ENCODE data around the gene ZSCAN22. TPM values are rescaled to one million over a fixed set of nuclear protein-coding genes. Genes with fewer than 3 reads are reported as not detected.

The ZSCAN22 gene
- total and polyA plus RNA-seq, 2 donors (not counting 3 experiments of a cell fraction or from before 2014, with no cell fraction given) = 3.6 to 3.7 TPM

DNA sequence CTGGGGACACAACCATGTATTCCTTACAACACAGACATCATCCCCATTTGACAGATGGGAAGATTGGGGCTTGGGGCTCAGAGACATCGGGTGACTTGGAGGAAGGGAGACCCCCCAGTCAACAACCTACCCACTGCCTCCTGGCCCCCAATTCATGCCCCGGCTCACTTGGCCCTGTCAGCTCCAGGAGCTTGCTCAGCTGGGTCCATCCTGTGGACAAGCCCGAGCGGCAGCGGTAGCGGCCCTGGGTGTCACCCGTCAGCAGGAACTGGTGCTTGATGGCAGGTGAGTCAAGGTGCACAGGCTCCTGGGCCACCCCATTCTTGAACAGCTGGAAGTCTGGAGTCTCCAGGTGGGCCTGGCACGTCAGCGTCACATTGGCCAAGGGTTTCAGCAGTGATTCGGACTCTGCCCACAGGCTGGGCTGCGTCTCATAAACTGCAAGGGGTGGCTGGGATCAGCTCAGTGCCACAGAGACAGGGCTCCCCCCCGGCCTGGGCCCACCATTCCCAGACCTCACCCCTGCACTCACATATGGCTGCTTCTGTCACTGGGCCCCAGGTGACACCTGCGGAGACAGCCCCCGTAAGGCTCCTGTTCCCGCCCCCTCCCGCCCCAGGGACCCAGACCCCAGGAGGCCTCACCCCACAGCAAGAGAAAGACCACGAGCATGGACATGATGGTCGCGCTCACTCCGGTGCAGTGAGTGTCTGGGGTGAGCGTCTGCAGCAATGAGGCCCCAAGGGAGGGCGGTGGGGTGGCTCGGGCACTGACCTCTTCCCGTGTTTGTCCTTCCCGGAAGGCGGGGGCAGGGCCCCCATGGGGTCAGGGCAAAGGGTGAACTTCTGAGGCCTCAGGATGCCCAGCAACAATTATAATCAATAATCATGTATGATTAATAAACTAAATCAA lies 26.2 kb downstream of the ZSCAN22 start, which contains the start of gene A1BG:
TSS of gene A1BG (minus strand) at position 733 of the 912 bp plus-strand sequence. CDS start at position 678, 55 bp downstream.
- TF ChIP-seq POLR2A (IDR thresholded peaks at IDR 0.05; ENCODE audit: low read depth, low read length) = no peak
- no peak for TF ChIP-seq EZH2 (IDR thresholded peaks at IDR 0.05; ENCODE audit: borderline replicate concordance, low read depth, low read length, severe bottlenecking)
- H3K4me3 ChIP-seq (replicated peaks in 1 of 3; ENCODE audit: insufficient read depth in 1 of 3, low read depth in 1 of 3, low read length in 3 of 3) = no peak within 1 kb of the TSS
- no peak for DNase-seq (ENCODE audit: low read depth, low spot score)
- peaks cover 10% of the 10 kb centered on the region for H3K4me1 ChIP-seq (ENCODE audit: control insufficient read depth, extremely low read depth, insufficient read depth, low read length)
- H3K27me3 ChIP-seq (ENCODE audit: control insufficient read depth in 2 of 2, insufficient read depth in 2 of 2, low read length in 2 of 2) = peaks cover 30 to 51% of the 10 kb centered on the region in 2 experiments
- ChIA-PET CTCF (no interaction called here), POLR2A (no interaction called here)
- H3K4me2 ChIP-seq (ENCODE audit: insufficient read depth, low read length) = no peak within 1 kb of the TSS
- H3K27ac ChIP-seq (ENCODE audit: insufficient read depth, low read depth, low read length) = no peak within 1 kb of the TSS
- H3K9me3 ChIP-seq (replicated peaks; ENCODE audit: control insufficient read depth, insufficient read depth, low read length) = no peaks in the 10 kb centered on the region
- H2AFZ ChIP-seq (ENCODE audit: low read depth, low read length) = no peak within 1 kb of the TSS
- no TSS peak for BruUV-seq (replicated peaks)
- no peaks in the 10 kb centered on the region for H3K79me2 ChIP-seq (ENCODE audit: control insufficient read depth, insufficient read depth, low read length)
- H3K9me1 ChIP-seq (replicated peaks; ENCODE audit: control insufficient read depth, extremely low read depth, insufficient read depth, low read length) = no peaks in the 10 kb centered on the region
- dilution Hi-C loops (cut with MboI; ENCODE audit: extremely low pct_ligation_motif_present, low sequenced_read_pairs) (no loop called here), intact Hi-C loops (cut with micrococcal nuclease) (no loop called here)
- FAIRE-seq = no peak
- no peak within 1 kb of the TSS for H3K9ac ChIP-seq (replicated peaks; ENCODE audit: extremely low read depth, insufficient read depth, low read length)
- no peaks in the 10 kb centered on the region for H4K20me1 ChIP-seq (replicated peaks; ENCODE audit: control insufficient read depth, extremely low read depth, insufficient read depth, low read length)
- H3K36me3 ChIP-seq (ENCODE audit: control insufficient read depth in 2 of 2, extremely low read depth in 1 of 2, insufficient read depth in 2 of 2, low read length in 2 of 2) = no peaks in the 10 kb centered on the region

DNA sequence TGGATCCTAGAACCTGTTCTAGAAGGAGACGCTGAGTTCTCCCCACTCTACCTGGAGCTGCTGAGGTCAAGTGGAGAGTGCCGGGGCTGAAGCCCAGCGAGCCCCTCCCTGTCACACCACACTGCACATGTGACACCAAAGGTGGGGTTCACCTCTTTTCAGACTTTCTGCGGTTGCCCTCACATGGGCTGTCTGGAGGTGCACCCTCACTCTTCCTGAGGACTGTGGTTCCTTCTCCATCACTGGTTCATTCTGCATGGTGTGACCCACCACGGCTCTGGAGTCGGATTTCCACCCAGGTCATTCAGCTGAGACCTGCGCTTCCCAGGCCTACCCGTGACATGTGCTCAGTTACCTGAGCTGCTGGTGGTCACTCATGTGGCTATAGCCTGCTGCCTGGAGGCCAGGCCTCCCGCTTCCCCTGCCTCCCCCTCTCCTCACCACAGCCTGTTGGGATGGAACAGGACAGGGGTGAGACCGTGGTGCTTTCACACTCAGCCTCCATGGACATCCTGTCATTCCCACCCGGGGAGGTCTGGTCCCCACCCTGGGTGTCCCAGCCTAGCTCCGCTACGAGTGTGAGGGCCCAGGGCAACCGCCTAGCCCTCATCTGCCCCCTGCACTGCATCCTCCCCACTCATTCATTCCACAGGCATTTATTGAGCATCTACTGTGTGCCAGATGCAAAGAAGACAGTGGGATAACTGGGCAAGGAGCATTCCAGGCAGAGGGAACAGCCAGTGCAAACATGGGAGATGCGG lies 27.1 kb downstream of the ZSCAN22 start:
- Histone ChIP-seq H3K27ac (ENCODE audit: insufficient read depth, low read depth, low read length) (no peak overlapping the region), H3K4me2 (ENCODE audit: insufficient read depth, low read length) (no peak overlapping the region), H3K79me2 (ENCODE audit: control insufficient read depth, insufficient read depth, low read length) (no peaks in the 10 kb centered on the region), H3K9ac (replicated peaks; ENCODE audit: extremely low read depth, insufficient read depth, low read length) (no peak overlapping the region), H3K9me3 (replicated peaks; ENCODE audit: control insufficient read depth, insufficient read depth, low read length) (no peaks in the 10 kb centered on the region), H3K9me1 (replicated peaks; ENCODE audit: control insufficient read depth, extremely low read depth, insufficient read depth, low read length) (no peaks in the 10 kb centered on the region), H3K36me3 (ENCODE audit: control insufficient read depth in 2 of 2, extremely low read depth in 1 of 2, insufficient read depth in 2 of 2, low read length in 2 of 2) (no peaks in the 10 kb centered on the region), H3K27me3 (ENCODE audit: control insufficient read depth in 2 of 2, insufficient read depth in 2 of 2, low read length in 2 of 2) (peaks cover 32 to 44% of the 10 kb centered on the region in 2 experiments), H2AFZ (ENCODE audit: low read depth, low read length) (no peak overlapping the region), H3K4me1 (ENCODE audit: control insufficient read depth, extremely low read depth, insufficient read depth, low read length) (peaks cover 10% of the 10 kb centered on the region), H3K4me3 (replicated peaks in 1 of 3; ENCODE audit: insufficient read depth in 1 of 3, low read depth in 1 of 3, low read length in 3 of 3) (no peak overlapping the region), H4K20me1 (replicated peaks; ENCODE audit: control insufficient read depth, extremely low read depth, insufficient read depth, low read length) (no peaks in the 10 kb centered on the region)
- intact Hi-C loops (cut with micrococcal nuclease) (no loop called here), dilution Hi-C loops (cut with MboI; ENCODE audit: extremely low pct_ligation_motif_present, low sequenced_read_pairs) (no loop called here)
- CTCF ChIA-PET = no interaction called here
- TF ChIP-seq GATA2 (IDR thresholded peaks at IDR 0.05; ENCODE audit: insufficient read depth, insufficient read length, low read depth, low read length) = no peak
- no peak for TF ChIP-seq MYC (IDR thresholded peaks at IDR 0.05; ENCODE audit: low read depth, low read length)
- TF ChIP-seq EZH2 (IDR thresholded peaks at IDR 0.05; ENCODE audit: borderline replicate concordance, low read depth, low read length, severe bottlenecking) = no peak
- TF ChIP-seq, protein P1, sequence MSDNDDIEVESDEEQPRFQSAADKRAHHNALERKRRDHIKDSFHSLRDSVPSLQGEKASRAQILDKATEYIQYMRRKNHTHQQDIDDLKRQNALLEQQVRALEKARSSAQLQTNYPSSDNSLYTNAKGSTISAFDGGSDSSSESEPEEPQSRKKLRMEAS (IDR thresholded peaks at IDR 0.05; ENCODE audit: insufficient read depth, insufficient read length) = no peak
- TF ChIP-seq, protein P2, sequence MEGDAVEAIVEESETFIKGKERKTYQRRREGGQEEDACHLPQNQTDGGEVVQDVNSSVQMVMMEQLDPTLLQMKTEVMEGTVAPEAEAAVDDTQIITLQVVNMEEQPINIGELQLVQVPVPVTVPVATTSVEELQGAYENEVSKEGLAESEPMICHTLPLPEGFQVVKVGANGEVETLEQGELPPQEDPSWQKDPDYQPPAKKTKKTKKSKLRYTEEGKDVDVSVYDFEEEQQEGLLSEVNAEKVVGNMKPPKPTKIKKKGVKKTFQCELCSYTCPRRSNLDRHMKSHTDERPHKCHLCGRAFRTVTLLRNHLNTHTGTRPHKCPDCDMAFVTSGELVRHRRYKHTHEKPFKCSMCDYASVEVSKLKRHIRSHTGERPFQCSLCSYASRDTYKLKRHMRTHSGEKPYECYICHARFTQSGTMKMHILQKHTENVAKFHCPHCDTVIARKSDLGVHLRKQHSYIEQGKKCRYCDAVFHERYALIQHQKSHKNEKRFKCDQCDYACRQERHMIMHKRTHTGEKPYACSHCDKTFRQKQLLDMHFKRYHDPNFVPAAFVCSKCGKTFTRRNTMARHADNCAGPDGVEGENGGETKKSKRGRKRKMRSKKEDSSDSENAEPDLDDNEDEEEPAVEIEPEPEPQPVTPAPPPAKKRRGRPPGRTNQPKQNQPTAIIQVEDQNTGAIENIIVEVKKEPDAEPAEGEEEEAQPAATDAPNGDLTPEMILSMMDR (IDR thresholded peaks at IDR 0.05; ENCODE audit: extremely low read depth in 1 of 2, insufficient read depth in 1 of 2, low read depth in 1 of 2, low read length in 2 of 2) = no peak
- TF ChIP-seq JUN (IDR thresholded peaks at IDR 0.05; ENCODE audit: borderline replicate concordance, insufficient read depth, insufficient read length, low read depth) = no peak
- no peak for TF ChIP-seq POLR2A (IDR thresholded peaks at IDR 0.05; ENCODE audit: low read depth, low read length)
- TF ChIP-seq POLR2AphosphoS5 (IDR thresholded peaks at IDR 0.05; ENCODE audit: insufficient read depth, low read depth, low read length) = no peak
- no peak for TF ChIP-seq FOS (IDR thresholded peaks at IDR 0.05; ENCODE audit: borderline replicate concordance, insufficient read depth, low read length)
- POLR2A ChIA-PET = no interaction called here
- no peak for DNase-seq (ENCODE audit: low read depth, low spot score)
- FAIRE-seq = no peak
- BruUV-seq (replicated peaks) = no TSS peak
